Heart left ventricle (tissue), 16 donors: ENCODE results near the gene SPRY4. TPM values are rescaled to one million over a fixed set of nuclear protein-coding genes. Genes with fewer than 3 reads are reported as not detected.

ENCODE experiments used
- ATAC-seq, 4 donors: fragments of 200-7000 bp; cut with Tn5 transposase; one replicate each; pipeline ENCODE4 v1.9.1; 2020 to 2022; ENCODE audit warnings: moderate library complexity in 4 of 4, mild to moderate bottlenecking in 3 of 4, moderate number of reproducible peaks in 1 of 4
- DNase-seq, 5 donors: peaks; one replicate each; pipeline ENCODE4 v3.0.0-alpha.2; 2020
- H3K27ac ChIP-seq, 12 donors: fragments of 200-600 bp; sonication (generic) in 4 of 12; one replicate each; pipeline versions ENCODE4 v1.5.0 to v1.8.0; 2016 to 2022; ENCODE audit warnings: mild to moderate bottlenecking in 2 of 12
- H3K27me3 ChIP-seq, 9 donors: fragments of 200-600 bp; sonication (generic) in 2 of 9; one replicate each; pipeline versions ENCODE4 v1.5.1 to v1.8.0; 2016 to 2022; ENCODE audit warnings: mild to moderate bottlenecking in 3 of 9
- H3K36me3 ChIP-seq, 9 donors: fragments of 200-600 bp; sonication (generic) in 2 of 9; one replicate each; pipeline versions ENCODE4 v1.5.0 to v1.8.0; 2018 to 2022; ENCODE audit warnings: mild to moderate bottlenecking in 2 of 9
- H3K4me1 ChIP-seq, 12 donors: fragments of 200-600 bp; sonication (generic) in 4 of 12; one replicate each; pipeline versions ENCODE4 v1.5.0 to v1.8.0; 2016 to 2022; ENCODE audit warnings: mild to moderate bottlenecking in 3 of 12
- H3K4me3 ChIP-seq, 12 donors: fragments of 200-600 bp; sonication (generic) in 4 of 12; one replicate each; pipeline versions ENCODE4 v1.5.0 to v1.8.0; 2017 to 2022; ENCODE audit warnings: mild to moderate bottlenecking in 9 of 12, moderate library complexity in 4 of 12
- H3K9me3 ChIP-seq, 12 donors: fragments of 200-600 bp; sonication (generic) in 4 of 12; one replicate each; pipeline versions ENCODE4 v1.5.0 to v1.8.0; 2016 to 2022; ENCODE audit warnings: mild to moderate bottlenecking in 1 of 12
- CTCF ChIP-seq, 12 donors: fragments of 200-600 bp; sonication (generic) in 4 of 12; IDR thresholded peaks; one replicate each; pipeline versions ENCODE4 v1.5.0 to v1.8.0; 2018 to 2022; ENCODE audit warnings: antibody characterized with exemption in 12 of 12, mild to moderate bottlenecking in 5 of 12
- POLR2A ChIP-seq, 2 donors: fragments of 450-650 bp; IDR thresholded peaks; one replicate each; pipeline ENCODE4 v1.6.1; 2017; ENCODE audit warnings: antibody characterized with exemption in 2 of 2, mild to moderate bottlenecking in 2 of 2, moderate library complexity in 2 of 2
- WGBS, 4 donors: extraction: QIAGEN DNeasy Blood & Tissue Kit in 2 of 4; methylation state at CpG; one replicate each; pipeline versions ENCODE4 v1.1.5 to v1.1.7; 2013 to 2018; 5-methylcytosine and 5-hydroxymethylcytosine counted together
- intact Hi-C, 10 donors: fragments of 100-400 bp; cut with DNase I; formaldehyde crosslinking; loops; one replicate each; pipeline versions ENCODE4 v1.11.1 to v1.14.2; 2022
- polyA plus RNA-seq, 2 donors: library from polyadenylated mRNA; stranded (reverse); fragments of 200-250 nt; gene quantifications; one replicate each; pipeline ENCODE4 v1.2.3, GENCODE V29; 2013
- total RNA-seq, 9 donors: library from RNA; depleted of rRNA in 2 of 9; stranded (reverse); fragments of >200 nt in 2 of 9; fragmentation: NEBNext Ultra II Directional in 3 of 9; extraction: Animal tissue kit (Norgen Biotek cat#: 25700) in 3 of 9; gene quantifications; one replicate each; pipeline versions ENCODE4 v1.1.0 to v1.2.4, GENCODE V29; 2016 to 2023
- donor health status: ischemic (EF 13 %, LVEDD 7.1; RV severe dilation, severe dysfunction).
- donor health status: healthy with polysubstance abuse.
- donor health status: DM: no; HTN: yes; CAD: no.
- donor health status: DM: no; HTN: no; CAD: no.
- donor health status: ischemic (EF 25% LVEDD 6.9; RV normal size, moderate dysfunction).
- donor health status: ischemic (EF 25% LVEDD 5.7; RV mildly dilated, moderate dysfunction).
- donor health status: healthy.
- donor health status: DM: yes; HTN: yes; CAD: no.
- donor health status: ischemic (EF 35%, LVEDD 5.7; RV mildly dilated, moderate dysfunction).
- donor health status: nonischemic (EF 11% LVEDD 7.7; RV severe dilation, severe dysfunction).
- donor health status: DM: yes; HTN: yes; CAD: no.
- donor health status: PGD.
- donor health status: ischemic (EF 29% LVEDD 5.4; RV normal size, mild dysfunction).
- donor health status: nonischemic (EF 23%, LVEDD 6.1; RV moderate dilation, normal function).

The SPRY4 gene
- total and polyA plus RNA-seq, 11 donors = 4.5 to 21.3 (median 7.7) TPM

- DNase-seq = peak in 1 of 5 donors; percentile 37
- no peaks in the 10 kb centered on the region for H3K9me3 ChIP-seq
- H3K27me3 ChIP-seq = peaks cover 0 to 47% (median 0%) of the 10 kb centered on the region in 9 donors
- H3K4me3 ChIP-seq = peak overlapping the region in 1 of 12 donors; percentile 81
- no peak for ATAC-seq
- H3K27ac ChIP-seq = peak overlapping the region in 11 of 12 donors; percentile 81 to 97 (median 91)
- TF ChIP-seq POLR2A (IDR thresholded peaks at IDR 0.05) (no peak), CTCF (IDR thresholded peaks at IDR 0.05) (peak in 3 of 12 donors; percentile 10 to 18 (median 12))
- no peaks in the 10 kb centered on the region for H3K36me3 ChIP-seq
- intact Hi-C loops = loop anchor here in 8 of 10 donors (1.0 to 10.0 kb wide), 5 partner anchors 29 to 218 kb away; no protein-coding TSS in a partner anchor
- H3K4me1 ChIP-seq = peaks cover 0 to 46% (median 25%) of the 10 kb centered on the region in 12 donors
- 55 to 71% (median 64%) methylated on average over 9 of the region's 9 CpGs for WGBS, 4 donors
These were observed 2.5 kb upstream of the SPRY4 start for GRCh38 chr5:142327111-142327842.

GRCh38 chr5:142326480-142326938 lies 1.7 kb upstream of the SPRY4 start:
- H3K27me3 ChIP-seq = peaks cover 0 to 49% (median 0%) of the 10 kb centered on the region in 9 donors
- TF ChIP-seq CTCF (IDR thresholded peaks at IDR 0.05) (no peak), POLR2A (IDR thresholded peaks at IDR 0.05) (no peak)
- peak overlapping the region; percentile 78 to 97 (median 90) for H3K27ac ChIP-seq
- no peaks in the 10 kb centered on the region for H3K9me3 ChIP-seq
- peaks cover 0 to 46% (median 30%) of the 10 kb centered on the region in 12 donors for H3K4me1 ChIP-seq
- 42 to 56% (median 48%) methylated on average over 8 of the region's 8 CpGs for WGBS, 4 donors
- DNase-seq (no peak), ATAC-seq (no peak)
- peak overlapping the region in 11 of 12 donors; percentile 59 to 99 (median 78) for H3K4me3 ChIP-seq
- H3K36me3 ChIP-seq = no peaks in the 10 kb centered on the region
- intact Hi-C loops = loop anchor here in 7 of 10 donors (5.0 to 10.0 kb wide), 4 partner anchors 98 to 218 kb away; no protein-coding TSS in a partner anchor

GRCh38 chr5:142325725-142326479 lies 1.1 kb upstream of the SPRY4 start:
- intact Hi-C loops = loop anchor here in 9 of 10 donors (2.0 to 10.0 kb wide), 6 partner anchors 31 to 223 kb away; no protein-coding TSS in a partner anchor
- peak overlapping the region; percentile 59 to 99 (median 78) for H3K4me3 ChIP-seq
- H3K9me3 ChIP-seq = no peaks in the 10 kb centered on the region
- no peaks in the 10 kb centered on the region for H3K36me3 ChIP-seq
- peak overlapping the region; percentile 78 to 97 (median 90) for H3K27ac ChIP-seq
- WGBS, 4 donors = 8 to 23% (median 9%) methylated on average over 26 to 44 of the region's 44 CpGs
- peaks cover 0 to 52% (median 33%) of the 10 kb centered on the region in 12 donors for H3K4me1 ChIP-seq
- TF ChIP-seq CTCF (IDR thresholded peaks at IDR 0.05) (no peak), POLR2A (IDR thresholded peaks at IDR 0.05) (peak in 1 of 2 donors; percentile 40)
- DNase-seq (peak; percentile 70 to 82 (median 76)), ATAC-seq (peak in 3 of 4 donors; percentile 35 to 58 (median 37))
- H3K27me3 ChIP-seq = peaks cover 0 to 50% (median 0%) of the 10 kb centered on the region in 9 donors
